SW480 (cell line): ENCODE data around the gene ZCCHC9.

ENCODE experiments used
- DNase-seq: peaks from one replicate; pipeline ENCODE4 v3.0.0-alpha.2; 2016; ENCODE audit warnings: low spot score

The ZCCHC9 gene

GRCh38 chr5:81355291-81356251 is 54.2 kb downstream of the ZCCHC9 start:
- no peak for DNase-seq

- no peak for DNase-seq
These were observed 57.7 kb downstream of the ZCCHC9 start for GRCh38 chr5:81359108-81359507.

- DNase-seq, result no peak
These were observed 58.5 kb downstream of the ZCCHC9 start for GRCh38 chr5:81359881-81360280.

GRCh38 chr5:81360640-81361039 is 59.3 kb downstream of the ZCCHC9 start:
- no peak for DNase-seq

GRCh38 chr5:81361600-81361999 is 60.2 kb downstream of the ZCCHC9 start:
- DNase-seq, result no peak
